Neural cell (in vitro differentiated cells): ENCODE measurements around the gene TECPR1. TPM values are rescaled to one million over a fixed set of nuclear protein-coding genes. Genes with fewer than 3 reads are reported as not detected.
"Not testable (repeated sequence)": the region's sequence is repeated elsewhere in the genome, so short reads cannot be mapped to it uniquely, and the experiment has no call there.

ENCODE experiments used
- H2AFZ ChIP-seq: fragments of 200-600, 300-800 bp; sonication (generic), shearing (Covaris generic); 2 replicates; pipeline ENCODE4 v1.6.0; 2014; ENCODE audit warnings: low read depth, mild to moderate bottlenecking, antibody characterized with exemption, low read length, moderate library complexity
- H3F3A ChIP-seq: fragments of 200-600 bp; shearing (Covaris generic); 2 replicates; pipeline ENCODE4 v1.6.1; 2016; ENCODE audit warnings: mild to moderate bottlenecking, moderate library complexity, mixed read lengths, antibody characterized with exemption, low read length; ENCODE audit not compliant: insufficient read depth, poor library complexity, severe bottlenecking
- H3K27ac ChIP-seq: fragments of 200-600, 300-800 bp; sonication (generic), shearing (Covaris generic); 2 replicates; pipeline ENCODE4 v1.5.1; 2014; ENCODE audit warnings: mild to moderate bottlenecking, low read length, moderate library complexity
- H3K27me3 ChIP-seq: fragments of 300-800, 200-600 bp; sonication (generic), shearing (Covaris generic); 2 replicates; pipeline ENCODE4 v1.6.0; 2014; ENCODE audit warnings: mild to moderate bottlenecking, low read depth, low read length, moderate library complexity; ENCODE audit not compliant: insufficient read depth
- H3K36me3 ChIP-seq: fragments of 300-800, 200-600 bp; sonication (generic), shearing (Covaris generic); 2 replicates; pipeline ENCODE4 v1.5.1; 2014; ENCODE audit warnings: mild to moderate bottlenecking, antibody characterized with exemption, low read length, moderate library complexity; ENCODE audit not compliant: insufficient read depth
- H3K4me2 ChIP-seq: fragments of 300-800, 200-600 bp; sonication (generic), shearing (Covaris generic); 2 replicates; pipeline ENCODE4 v1.6.0; 2014; ENCODE audit warnings: mild to moderate bottlenecking, low read length
- H3K4me3 ChIP-seq: fragments of 300-800, 200-600 bp; sonication (generic), shearing (Covaris generic); 2 replicates; pipeline ENCODE4 v1.5.1; 2014; ENCODE audit warnings: mild to moderate bottlenecking, low read length, moderate library complexity
- H3K79me2 ChIP-seq: fragments of 200-600 bp; shearing (Covaris generic); replicated peaks from 2 replicates; pipeline ENCODE4 v1.6.0; 2014; ENCODE audit warnings: mild to moderate bottlenecking, low read length, moderate library complexity; ENCODE audit not compliant: insufficient read depth
- H3K9ac ChIP-seq: fragments of 300-800, 200-600 bp; sonication (generic), shearing (Covaris generic); 2 replicates; pipeline ENCODE4 v1.6.1; 2016; ENCODE audit warnings: mild to moderate bottlenecking, low read length, mixed read lengths
- H3K9me2 ChIP-seq: fragments of 200-600 bp; shearing (Covaris generic); 2 replicates; pipeline ENCODE4 v1.6.1; 2016; ENCODE audit warnings: mild to moderate bottlenecking, low read length, mixed read lengths; ENCODE audit not compliant: insufficient read depth
- H3K9me3 ChIP-seq: fragments of 200-600, 300-800 bp; sonication (generic), shearing (Covaris generic); 2 replicates; pipeline ENCODE4 v1.6.1; 2016; ENCODE audit warnings: mild to moderate bottlenecking, mixed run types, low read length, moderate library complexity, mixed read lengths
- H4K20me1 ChIP-seq: fragments of 200-600 bp; shearing (Covaris generic); 2 replicates; pipeline ENCODE4 v1.6.1; 2016; ENCODE audit warnings: mild to moderate bottlenecking, mixed run types; ENCODE audit not compliant: insufficient read depth
- CTCF ChIP-seq: fragments of 450-650 bp; IDR thresholded peaks from 2 replicates; pipeline ENCODE4 v1.5.1; 2014; ENCODE audit warnings: antibody characterized with exemption, mild to moderate bottlenecking, moderate library complexity; ENCODE audit not compliant: poor library complexity, severe bottlenecking
- EP300 ChIP-seq: fragments of 450-650 bp; conservative IDR thresholded peaks from 2 replicates; pipeline ENCODE4 v1.6.1; 2014; ENCODE audit warnings: antibody characterized with exemption, mild to moderate bottlenecking, moderate library complexity; ENCODE audit not compliant: poor library complexity, severe bottlenecking
- EZH2 ChIP-seq: fragments of 200-600, 300-800 bp; shearing (Covaris generic), sonication (generic); IDR thresholded peaks from 2 replicates; pipeline ENCODE4 v1.6.1; 2014; ENCODE audit warnings: antibody characterized with exemption, low read length, borderline replicate concordance, mild to moderate bottlenecking; ENCODE audit not compliant: insufficient read depth, poor library complexity, severe bottlenecking
- MXI1 ChIP-seq: fragments of 450-650 bp; conservative IDR thresholded peaks from 2 replicates; pipeline ENCODE4 v1.6.1; 2014; ENCODE audit warnings: antibody characterized with exemption, mild to moderate bottlenecking; ENCODE audit not compliant: poor library complexity, severe bottlenecking
- POLR2AphosphoS5 ChIP-seq: IDR thresholded peaks from 2 replicates; pipeline ENCODE4 v1.6.1; 2012
- RAD21 ChIP-seq: fragments of 450-650 bp; conservative IDR thresholded peaks from 2 replicates; pipeline ENCODE4 v1.6.1; 2014; ENCODE audit warnings: antibody characterized with exemption, mild to moderate bottlenecking, moderate library complexity
- SMC3 ChIP-seq: fragments of 450-650 bp; conservative IDR thresholded peaks from 2 replicates; pipeline ENCODE4 v1.6.1; 2014; ENCODE audit warnings: antibody characterized with exemption, mild to moderate bottlenecking, moderate library complexity; ENCODE audit not compliant: poor library complexity
- TAF1 ChIP-seq: IDR thresholded peaks from 2 replicates; pipeline ENCODE4 v1.6.1; 2012; ENCODE audit warnings: low read depth
- polyA plus RNA-seq: library from polyadenylated mRNA; depleted of rRNA; stranded (reverse); fragments of >200 nt; gene quantifications from 2 replicates; pipeline ENCODE4 v1.2.3, GENCODE V29; 2014
- TF ChIP-seq, protein P1 (sequence below): IDR thresholded peaks from 2 replicates; pipeline ENCODE4 v1.6.1; 2012; ENCODE audit warnings: borderline replicate concordance

TECPR1 gene
- polyA plus RNA-seq, 1 donor from 2014 or later: 46.6 TPM

- Histone ChIP-seq H3K27ac (no peak overlapping the region), H4K20me1 (no peaks in the 10 kb centered on the region), H2AFZ (no peak overlapping the region), H3K36me3 (no peaks in the 10 kb centered on the region), H3K9me2 (no peaks in the 10 kb centered on the region), H3F3A (no peaks in the 10 kb centered on the region), H3K9ac (no peak overlapping the region), H3K4me3 (no peak overlapping the region), H3K9me3 (no peaks in the 10 kb centered on the region), H3K4me2 (no peak overlapping the region), H3K27me3 (no peaks in the 10 kb centered on the region), H3K79me2 (no peaks in the 10 kb centered on the region)
- no peak for TF ChIP-seq TAF1
- no peak for TF ChIP-seq EP300
- no peak for TF ChIP-seq EZH2
- no peak for TF ChIP-seq POLR2AphosphoS5
- TF ChIP-seq RAD21: no peak
- TF ChIP-seq SMC3: no peak
- TF ChIP-seq, protein P1, sequence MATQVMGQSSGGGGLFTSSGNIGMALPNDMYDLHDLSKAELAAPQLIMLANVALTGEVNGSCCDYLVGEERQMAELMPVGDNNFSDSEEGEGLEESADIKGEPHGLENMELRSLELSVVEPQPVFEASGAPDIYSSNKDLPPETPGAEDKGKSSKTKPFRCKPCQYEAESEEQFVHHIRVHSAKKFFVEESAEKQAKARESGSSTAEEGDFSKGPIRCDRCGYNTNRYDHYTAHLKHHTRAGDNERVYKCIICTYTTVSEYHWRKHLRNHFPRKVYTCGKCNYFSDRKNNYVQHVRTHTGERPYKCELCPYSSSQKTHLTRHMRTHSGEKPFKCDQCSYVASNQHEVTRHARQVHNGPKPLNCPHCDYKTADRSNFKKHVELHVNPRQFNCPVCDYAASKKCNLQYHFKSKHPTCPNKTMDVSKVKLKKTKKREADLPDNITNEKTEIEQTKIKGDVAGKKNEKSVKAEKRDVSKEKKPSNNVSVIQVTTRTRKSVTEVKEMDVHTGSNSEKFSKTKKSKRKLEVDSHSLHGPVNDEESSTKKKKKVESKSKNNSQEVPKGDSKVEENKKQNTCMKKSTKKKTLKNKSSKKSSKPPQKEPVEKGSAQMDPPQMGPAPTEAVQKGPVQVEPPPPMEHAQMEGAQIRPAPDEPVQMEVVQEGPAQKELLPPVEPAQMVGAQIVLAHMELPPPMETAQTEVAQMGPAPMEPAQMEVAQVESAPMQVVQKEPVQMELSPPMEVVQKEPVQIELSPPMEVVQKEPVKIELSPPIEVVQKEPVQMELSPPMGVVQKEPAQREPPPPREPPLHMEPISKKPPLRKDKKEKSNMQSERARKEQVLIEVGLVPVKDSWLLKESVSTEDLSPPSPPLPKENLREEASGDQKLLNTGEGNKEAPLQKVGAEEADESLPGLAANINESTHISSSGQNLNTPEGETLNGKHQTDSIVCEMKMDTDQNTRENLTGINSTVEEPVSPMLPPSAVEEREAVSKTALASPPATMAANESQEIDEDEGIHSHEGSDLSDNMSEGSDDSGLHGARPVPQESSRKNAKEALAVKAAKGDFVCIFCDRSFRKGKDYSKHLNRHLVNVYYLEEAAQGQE: no peak
- TF ChIP-seq CTCF: no peak
- TF ChIP-seq MXI1: no peak
These were observed 30.2 kb downstream of the TECPR1 start for GRCh38 chr7:98221611-98222532.

DNA sequence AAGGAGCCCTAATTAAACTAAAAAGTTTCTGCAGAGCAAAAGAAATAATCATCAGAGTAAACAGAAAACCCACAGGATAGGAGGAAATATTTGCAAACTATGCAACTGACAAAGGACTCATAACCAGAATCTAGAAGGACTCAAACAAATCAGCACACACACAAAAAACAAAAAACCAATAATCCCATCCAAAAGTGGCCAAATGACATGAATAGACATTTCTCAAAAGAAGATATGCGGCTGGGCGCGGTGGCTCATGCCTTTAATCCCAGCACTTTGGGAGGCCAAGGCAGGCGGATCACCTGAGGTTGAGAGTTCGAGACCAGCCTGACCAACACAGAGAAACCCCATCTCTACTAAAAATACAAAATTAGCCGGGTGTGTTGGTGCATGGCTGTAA lies 32.6 kb downstream of the TECPR1 start:
- not testable (repeated sequence) for H3K4me3 ChIP-seq, H3K79me2 ChIP-seq, H4K20me1 ChIP-seq, H3K36me3 ChIP-seq, H3K4me2 ChIP-seq, H2AFZ ChIP-seq, H3F3A ChIP-seq, H3K9me2 ChIP-seq, H3K27ac ChIP-seq, H3K9me3 ChIP-seq, H3K27me3 ChIP-seq, H3K9ac ChIP-seq
